HepG2 (cell line): ENCODE measurements around the gene BCAS4. TPM values are rescaled to one million over a fixed set of nuclear protein-coding genes. Genes with fewer than 3 reads are reported as not detected.

Source experiments
- ATAC-seq: fragments of 200-7000 bp; cut with Tn5 transposase; 3 replicates; pipeline ENCODE4 v1.9.1; 2020; ENCODE audit warnings: mild to moderate bottlenecking, moderate library complexity
- BruUV-seq: library from RNA; stranded (reverse); fragments of 400-500 nt; replicated peaks from 2 replicates; lab custom pipeline; 2021; lab: Mats Ljungman, UMichigan
- CTCF ChIA-PET: fragments of 300-600 bp; formaldehyde crosslinking; extraction: SDS; loops from one replicate; lab custom pipeline; 2021; ENCODE audit warnings: low total read pairs, inconsistent platforms, low intra/inter-chr PET ratio; lab: Yijun Ruan, JAX
- POLR2A ChIA-PET: fragments of 350-600 bp; sonication (Branson Sonifier 250); formaldehyde crosslinking; loops from one replicate; lab custom pipeline; 2020; ENCODE audit warnings: antibody characterized with exemption, inconsistent platforms; lab: Yijun Ruan, JAX
- DNase-seq: peaks from one replicate; pipeline ENCODE4 v3.0.0-alpha.2; 2015; ENCODE audit warnings: low spot score
- FAIRE-seq: peaks from 3 replicates; lab custom pipeline; 2011; peaks lifted over from hg19 to GRCh38; lab: Jason Lieb, UNC
- H2AFZ ChIP-seq: one replicate; pipeline ENCODE4 v1.6.1; 2011; ENCODE audit warnings: low read length, inconsistent platforms
- H3K27ac ChIP-seq: fragments of 300-600 bp; 3 replicates; pipeline ENCODE4 v1.8.0; 2011; ENCODE audit warnings: mixed run types, mild to moderate bottlenecking, mixed read lengths, low read length, inconsistent platforms; ENCODE audit not compliant: insufficient read depth; ENCODE audit errors: extremely low read length
- H3K27me3 ChIP-seq, 2 experiments: fragments of 200-600 bp in 1 of 2; 2 replicates in 1 of 2; 3 replicates in 1 of 2; pipeline versions ENCODE4 v1.6.0 to v1.8.0; 2011; ENCODE audit warnings: low read length in 2 of 2, mild to moderate bottlenecking in 2 of 2, moderate library complexity in 2 of 2, inconsistent platforms in 1 of 2; ENCODE audit not compliant: insufficient read depth in 2 of 2, control insufficient read depth in 1 of 2
- H3K36me3 ChIP-seq, 2 experiments: fragments of 200-600 bp in 1 of 2; replicated peaks in 1 of 2; 2 replicates in 1 of 2; 3 replicates in 1 of 2; pipeline versions ENCODE4 v1.5.1 to v1.8.0; 2011; ENCODE audit warnings: low read length in 2 of 2, inconsistent platforms in 1 of 2; ENCODE audit not compliant: insufficient read depth in 2 of 2, control insufficient read depth in 1 of 2
- H3K4me1 ChIP-seq: 2 replicates; pipeline ENCODE4 v1.5.1; 2012; ENCODE audit warnings: low read length, inconsistent platforms; ENCODE audit not compliant: insufficient read depth
- H3K4me2 ChIP-seq: 2 replicates; pipeline ENCODE4 v1.6.0; 2011; ENCODE audit warnings: low read depth, low read length, inconsistent platforms
- H3K4me3 ChIP-seq, 3 experiments: fragments of 200-600 bp in 1 of 3; sonication (generic), shearing (Covaris generic) in 1 of 3; replicated peaks in 1 of 3; 2 replicates each; pipeline ENCODE4 v1.5.1; 2011 to 2016; ENCODE audit warnings: low read length in 3 of 3, inconsistent platforms in 2 of 3, low read depth in 2 of 3, mild to moderate bottlenecking in 2 of 3, control low read depth in 1 of 3, mixed read lengths in 1 of 3; ENCODE audit not compliant: insufficient read depth in 1 of 3
- H3K79me2 ChIP-seq: one replicate; pipeline ENCODE4 v1.6.1; 2011; ENCODE audit warnings: low read length, inconsistent platforms; ENCODE audit not compliant: insufficient read depth
- H3K9ac ChIP-seq: 2 replicates; pipeline ENCODE4 v1.6.0; 2011; ENCODE audit warnings: mild to moderate bottlenecking, low read depth, low read length, inconsistent platforms; ENCODE audit not compliant: insufficient read depth
- H3K9me3 ChIP-seq: 2 replicates; pipeline ENCODE4 v1.5.1; 2012; ENCODE audit warnings: mild to moderate bottlenecking, low read length
- H4K20me1 ChIP-seq: 2 replicates; pipeline ENCODE4 v1.6.0; 2011; ENCODE audit warnings: inconsistent platforms, mild to moderate bottlenecking, low read length, moderate library complexity; ENCODE audit not compliant: insufficient read depth
- FOXM1 ChIP-seq: sonication (generic); formaldehyde crosslinking; IDR thresholded peaks from 2 replicates; pipeline ENCODE4 v1.5.0; 2020; ENCODE audit warnings: missing genetic modification reagents
- HNRNPLL ChIP-seq: fragments of 200-400 bp; formaldehyde crosslinking; IDR thresholded peaks from 2 replicates; pipeline ENCODE4 v1.6.1; 2017; ENCODE audit warnings: mild to moderate bottlenecking, low read depth, low read length; ENCODE audit not compliant: poor library complexity, severe bottlenecking
- KDM6A ChIP-seq: IDR thresholded peaks from 2 replicates; pipeline ENCODE4 v1.6.1; 2016; ENCODE audit warnings: low read depth
- KLF11 ChIP-seq: IDR thresholded peaks from 2 replicates; pipeline ENCODE4 v1.6.1; 2016; ENCODE audit warnings: missing compliant biosample characterization
- MAFK ChIP-seq, 2 experiments: IDR thresholded peaks in 1 of 2; conservative IDR thresholded peaks in 1 of 2; 2 replicates each; pipeline ENCODE4 v1.6.1; 2011; ENCODE audit warnings: improper control_type of control experiment in 2 of 2, low read length in 2 of 2
- MAZ ChIP-seq, 2 experiments: sonication (generic) in 1 of 2; formaldehyde crosslinking in 1 of 2; IDR thresholded peaks; 2 replicates each; pipeline versions ENCODE4 v1.5.0 to v1.6.1; 2012 to 2020; ENCODE audit warnings: low read depth in 2 of 2, mild to moderate bottlenecking in 2 of 2, borderline replicate concordance in 1 of 2, improper control_type of control experiment in 1 of 2, low read length in 1 of 2, missing genetic modification reagents in 1 of 2, moderate library complexity in 1 of 2
- MYC ChIP-seq: sonication (generic); formaldehyde crosslinking; IDR thresholded peaks from 2 replicates; pipeline ENCODE4 v1.9.0; 2021; ENCODE audit warnings: missing genetic modification reagents, borderline replicate concordance
- NBN ChIP-seq: fragments of 450-650 bp; conservative IDR thresholded peaks from 2 replicates; pipeline ENCODE4 v1.6.1; 2017
- SMARCE1 ChIP-seq: fragments of 450-650 bp; IDR thresholded peaks from 2 replicates; pipeline ENCODE4 v1.6.1; 2017; ENCODE audit warnings: borderline replicate concordance
- THYN1 ChIP-seq: sonication (generic); formaldehyde crosslinking; IDR thresholded peaks from 2 replicates; pipeline ENCODE4 v1.8.1; 2023; ENCODE audit warnings: low read depth, mild to moderate bottlenecking, moderate library complexity, missing genetic modification reagents, borderline replicate concordance
- ZKSCAN5 ChIP-seq: sonication (generic); formaldehyde crosslinking; IDR thresholded peaks from 2 replicates; pipeline ENCODE4 v1.5.1; 2020; ENCODE audit warnings: mild to moderate bottlenecking, missing genetic modification reagents
- ZNF510 ChIP-seq: sonication (generic); formaldehyde crosslinking; IDR thresholded peaks from 2 replicates; pipeline ENCODE4 v1.4.0; 2020; ENCODE audit warnings: low read depth, mild to moderate bottlenecking, missing genetic modification reagents
- ZNF7 ChIP-seq: IDR thresholded peaks from 2 replicates; pipeline ENCODE4 v1.6.1; 2016; ENCODE audit warnings: missing biosample characterization, missing genetic modification reagents
- ZNF703 ChIP-seq: sonication (generic); formaldehyde crosslinking; IDR thresholded peaks from 2 replicates; pipeline ENCODE4 v1.5.1; 2020; ENCODE audit warnings: missing genetic modification reagents, mild to moderate bottlenecking, moderate library complexity, borderline replicate concordance
- ZNF790 ChIP-seq: sonication (generic); formaldehyde crosslinking; IDR thresholded peaks from 2 replicates; pipeline ENCODE4 v1.8.0; 2022; ENCODE audit warnings: missing genetic modification reagents, mild to moderate bottlenecking, borderline replicate concordance
- ZNF879 ChIP-seq: sonication (generic); formaldehyde crosslinking; IDR thresholded peaks from 2 replicates; pipeline ENCODE4 v1.8.1; 2023; ENCODE audit warnings: missing genetic modification reagents
- WGBS: methylation state at CpG from one replicate; pipeline ENCODE4 v1.1.6; 2017; ENCODE audit warnings: low lambda C conversion rate; 5-methylcytosine and 5-hydroxymethylcytosine counted together
- in situ Hi-C: cut with HindIII; loops from 2 replicates; pipeline ENCODE4 v1.10.0; 2017; ENCODE audit warnings: low pct_unique_long_range_greater_than_20kb; ENCODE audit not compliant: extremely low pct_ligation_motif_present
- intact Hi-C: fragments of 100-400 bp; cut with micrococcal nuclease; formaldehyde crosslinking; loops from one replicate; pipeline ENCODE4 v1.10.0; 2022; ENCODE audit not compliant: unreplicated experiment
- polyA plus RNA-seq, 8 experiments: library from polyadenylated mRNA; depleted of rRNA in 3 of 8; stranded (reverse) in 7 of 8; unstranded in 1 of 8; fragments of >200 nt; fragmentation: Illumina TruSeq in 4 of 8; extraction: Trizol in 4 of 8; gene quantifications; 2 replicates each; pipeline versions ENCODE4 v1.2.1 to v1.2.3, GENCODE V29; 2011 to 2016; ENCODE audit warnings: low read depth in 4 of 8, missing spikeins in 1 of 8, mixed read lengths in 1 of 8; ENCODE audit not compliant: insufficient read depth in 1 of 8
- total RNA-seq, 5 experiments: library from RNA; depleted of rRNA; stranded (reverse); fragments of >200 nt; fragmentation: Illumina TruSeq; extraction: Trizol; gene quantifications; 2 replicates each; pipeline ENCODE4 v1.2.3, GENCODE V29; 2016; ENCODE audit warnings: low read depth in 1 of 5
- TF ChIP-seq, protein P1 (sequence below): IDR thresholded peaks from 2 replicates; pipeline ENCODE4 v1.6.1; 2016; ENCODE audit warnings: low read depth, borderline replicate concordance

The BCAS4 gene
- total and polyA plus RNA-seq, 2 of the 13 experiments (the other 11 are each of a cell fraction or from before 2014, with no cell fraction given), result 7.2 to 8.0 TPM

DNA sequence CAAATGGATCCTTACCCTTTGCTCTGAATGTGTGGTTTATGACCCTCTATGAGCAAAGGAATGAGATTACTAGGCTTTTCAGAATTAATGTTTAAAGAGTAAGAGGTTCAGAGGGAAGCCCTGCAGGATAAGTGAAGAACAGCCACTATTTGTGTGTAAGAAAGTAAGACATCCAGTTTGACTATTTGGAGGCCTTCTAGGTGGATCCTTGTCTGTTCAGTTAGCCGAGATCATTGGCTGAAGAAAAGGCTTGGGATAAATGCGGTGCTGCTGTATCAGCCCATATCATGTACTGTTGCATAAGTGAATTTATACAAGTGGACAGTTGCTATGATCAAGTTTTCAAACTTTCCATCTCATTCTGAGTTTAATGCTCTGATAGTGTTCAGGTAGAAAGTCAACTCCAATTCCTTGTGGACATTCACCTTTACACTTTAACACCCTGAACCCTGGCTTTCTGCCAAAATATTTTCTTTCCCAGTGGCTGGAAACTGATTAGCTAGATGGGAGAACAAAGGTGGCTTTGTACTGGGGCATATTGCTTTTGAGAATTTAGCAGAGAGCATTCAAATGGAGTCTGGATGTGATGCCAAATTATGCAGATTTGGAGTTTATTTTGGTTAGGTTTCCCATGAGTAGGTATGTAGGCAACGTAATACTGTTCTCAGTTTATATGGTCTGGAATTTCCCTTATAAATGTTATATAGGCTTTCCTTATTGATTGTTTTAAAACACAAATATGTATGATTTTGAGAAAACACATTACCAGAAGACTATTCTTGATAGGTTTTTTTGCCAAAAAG lies 48.5 kb upstream of the BCAS4 start (continued):
- no peak for TF ChIP-seq NBN
- TF ChIP-seq ZNF879 (CRISPR knock-in tag), result no peak
- TF ChIP-seq KLF11 (CRISPR knock-in tag), result no peak; the same call in 1 of the 2 replicates
- TF ChIP-seq, protein P1, sequence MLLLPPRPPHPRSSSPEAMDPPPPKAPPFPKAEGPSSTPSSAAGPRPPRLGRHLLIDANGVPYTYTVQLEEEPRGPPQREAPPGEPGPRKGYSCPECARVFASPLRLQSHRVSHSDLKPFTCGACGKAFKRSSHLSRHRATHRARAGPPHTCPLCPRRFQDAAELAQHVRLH, result peak; percentile 74; the same call in 1 of the 2 replicates
- no peak for TF ChIP-seq MYC (CRISPR knock-in tag)
- TF ChIP-seq HNRNPLL, result no peak
- TF ChIP-seq FOXM1 (CRISPR knock-in tag), result no peak
- no peak for TF ChIP-seq MAFK (conservative IDR thresholded peaks at IDR 0.05 in 1 of 2, IDR thresholded peaks at IDR 0.05 in 1 of 2; ENCODE audit: low read length in 2 of 2)
- TF ChIP-seq KDM6A, result peak; percentile 84
- no peak for TF ChIP-seq ZNF510 (CRISPR knock-in tag)
- TF ChIP-seq ZNF790, result no peak
- TF ChIP-seq SMARCE1, result no peak
- TF ChIP-seq ZKSCAN5, result no peak
- TF ChIP-seq ZNF703 (CRISPR knock-in tag), result no peak
- TF ChIP-seq ZNF7 (CRISPR knock-in tag), result no peak

DNA sequence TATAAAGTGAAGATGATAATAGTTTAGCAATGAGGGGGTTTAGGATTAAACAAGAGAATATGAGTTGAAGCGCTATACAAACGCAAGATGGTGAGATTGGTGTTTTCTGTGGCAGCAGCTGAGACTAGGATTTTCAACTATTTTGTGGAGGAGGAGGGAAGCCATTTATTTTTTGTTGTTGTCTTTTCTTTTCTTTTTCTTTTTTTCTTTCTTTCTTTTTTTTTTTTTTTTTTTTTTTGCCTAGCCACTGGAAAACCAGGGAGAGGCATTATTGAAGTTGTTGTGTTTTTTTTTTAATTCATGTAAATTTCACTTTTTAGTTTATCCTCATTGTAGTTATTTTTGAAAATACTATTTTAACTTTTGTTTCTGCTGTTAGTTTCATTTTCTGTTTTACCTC lies 47.6 kb upstream of the BCAS4 start:
- Histone ChIP-seq H2AFZ (no peak overlapping the region), H3K27ac (peak overlapping the region; percentile 78), H3K36me3 (peaks cover 6 to 25% of the 10 kb centered on the region in 2 experiments), H3K4me3 (no peak overlapping the region), H3K4me2 (0 out of 2 replicates have a peak overlapping the region, but pooled peaks have one; percentile 50), H3K4me1 (peaks cover 64% of the 10 kb centered on the region), H3K79me2 (peaks cover 47% of the 10 kb centered on the region)
- BruUV-seq, result no TSS peak
- POLR2A ChIA-PET, result interaction anchor here (1.3 to 5.0 kb wide), 6 partner anchors 13 to 44 kb away, joined by 4 to 65 read pairs (median 12); partner anchors contain the start of gene PARD6B
- DNase-seq, result no peak
- in situ Hi-C loops, result loop anchor here (25.0 kb wide), 1 partner anchor 110 kb away; no protein-coding TSS in a partner anchor
- WGBS, result 96% methylated on average over 2 of the region's 2 CpGs
- TF ChIP-seq MAZ (IDR thresholded peaks at IDR 0.05; ENCODE audit: borderline replicate concordance, low read depth, low read length) (no peak), MAZ (CRISPR knock-in tag; IDR thresholded peaks at IDR 0.05; ENCODE audit: low read depth) (no peak), THYN1 (CRISPR knock-in tag) (0 out of 2 replicates have a peak, but pooled peaks have one; percentile 72)
- TF ChIP-seq, all 625 proteins: peak for 1
- Histone ChIP-seq H3K27me3 (no peaks in the 10 kb centered on the region), H3K9me3 (no peaks in the 10 kb centered on the region), H4K20me1 (no peaks in the 10 kb centered on the region), H3K9ac (0 out of 2 replicates have a peak overlapping the region, but pooled peaks have one; percentile 9)
- ATAC-seq (no peak), FAIRE-seq (no peak)
- intact Hi-C loops, result no loop called here
- CTCF ChIA-PET, result no interaction called here
